HL-60/S4 (cell line): ENCODE results near the gene SMOC2.

Experiments
- in situ Hi-C: fragments of 300-500 bp; cut with MboI; formaldehyde crosslinking; loops from 2 replicates; pipeline ENCODE4 v1.14.3; 2022; ENCODE audit warnings: low sequenced_read_pairs

SMOC2 gene

DNA sequence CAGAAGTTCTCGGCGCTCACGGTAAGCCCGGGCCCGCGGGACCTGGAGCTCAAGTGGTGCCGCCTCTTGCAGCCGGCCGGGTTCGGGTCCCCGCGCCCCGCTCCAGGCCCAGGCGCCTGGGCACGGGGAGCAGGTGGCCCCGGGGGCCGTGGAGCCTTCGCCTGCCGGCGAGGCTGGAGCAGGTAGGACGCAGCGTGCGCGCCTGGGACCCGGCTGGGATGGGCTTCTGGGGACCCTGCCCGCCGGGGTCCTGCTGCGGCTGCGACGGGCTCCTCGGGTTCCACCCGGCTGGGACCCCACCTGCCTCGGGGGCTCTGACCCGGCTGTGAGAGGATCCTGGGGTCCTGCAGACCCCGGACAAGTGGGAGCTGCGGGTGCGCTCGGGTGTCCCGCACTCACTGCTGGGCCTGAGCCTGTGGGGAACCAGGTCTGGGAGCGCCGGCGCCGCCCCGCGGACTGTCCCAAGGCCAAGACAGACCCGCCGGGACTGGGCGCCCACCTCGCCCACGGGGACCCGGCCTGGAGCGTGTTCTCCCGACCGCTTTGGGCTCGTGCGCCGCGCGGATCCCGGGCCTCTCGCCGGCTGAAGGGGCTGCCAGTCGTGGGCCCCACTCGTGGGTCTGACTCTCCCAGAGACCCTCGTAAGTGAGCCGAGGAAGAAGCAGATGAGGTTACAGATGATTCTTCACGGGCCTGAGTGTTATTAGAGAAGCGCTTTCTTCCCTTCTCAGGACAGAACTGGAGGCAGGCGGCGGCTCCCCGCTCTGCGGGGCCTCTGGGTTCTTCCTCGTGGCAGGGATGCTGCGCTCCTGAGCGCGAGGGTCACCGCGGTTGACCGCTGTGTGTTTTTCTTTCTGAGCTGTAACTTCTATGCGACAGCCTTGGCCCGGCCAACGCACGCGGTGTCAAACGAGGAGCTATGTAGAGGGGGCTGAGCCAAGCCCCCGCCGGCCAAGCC, 729 bp downstream of the SMOC2 start:
- in situ Hi-C loops: no loop called here

DNA sequence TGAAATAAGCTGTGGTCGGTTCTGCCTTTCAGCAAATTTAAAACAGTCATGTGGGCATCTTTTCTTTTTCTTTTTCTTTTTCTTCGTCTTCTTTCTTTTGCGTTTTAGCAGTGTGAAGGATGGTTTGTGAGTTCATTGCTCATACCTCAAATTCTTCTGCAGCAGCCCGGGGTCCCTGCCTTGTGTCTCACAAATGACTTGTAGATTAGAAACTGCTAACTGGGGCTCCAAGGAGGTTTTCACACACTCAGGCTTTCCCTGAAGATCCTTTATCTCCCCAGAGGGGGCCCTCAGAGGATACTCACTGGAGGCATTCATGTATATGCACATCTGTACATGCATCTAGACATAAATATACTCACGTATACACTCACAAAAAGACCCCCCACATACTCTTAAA, 1.7 kb downstream of the SMOC2 start:
- in situ Hi-C loops: no loop called here

DNA sequence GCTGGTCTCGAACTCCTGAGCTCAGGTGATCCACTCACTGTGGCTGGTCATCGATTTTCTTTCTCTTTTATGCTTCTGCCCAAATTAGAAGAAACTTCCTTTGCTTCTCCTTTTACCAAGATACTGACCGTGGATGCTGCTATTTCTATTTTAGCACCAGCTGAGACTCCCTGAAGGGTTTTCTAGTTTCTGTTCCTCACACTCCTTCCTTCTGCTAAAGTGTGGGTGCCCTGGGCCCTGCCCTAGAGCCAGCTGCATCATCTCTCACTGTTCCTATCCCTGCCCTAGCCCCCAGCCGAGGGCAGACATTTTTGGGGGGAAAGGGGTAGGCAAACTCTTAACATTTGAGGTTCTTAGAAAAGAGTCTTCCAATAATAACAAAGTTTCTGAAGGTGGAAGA, 6.3 kb downstream of the SMOC2 start:
- in situ Hi-C loops: no loop called here

DNA sequence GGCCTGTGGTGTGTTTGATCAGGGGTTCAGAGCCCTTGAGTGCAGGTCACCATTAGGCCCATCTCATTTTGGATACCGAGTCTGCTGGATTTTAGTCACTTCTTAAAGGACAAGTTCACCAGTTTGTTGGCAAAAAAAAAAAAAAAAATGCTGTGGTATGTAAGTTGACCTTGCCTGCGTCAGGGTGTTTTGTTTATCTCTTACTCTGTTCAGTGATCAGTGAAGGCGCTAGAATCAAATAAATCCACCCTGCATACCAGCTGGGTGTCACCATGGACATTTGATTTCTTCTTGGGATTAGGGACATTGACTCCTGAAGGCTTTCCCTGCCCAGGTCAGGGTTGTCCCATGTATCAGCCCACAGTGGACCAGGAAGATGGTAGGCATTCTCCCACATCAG, 6.7 kb downstream of the SMOC2 start:
- in situ Hi-C loops: no loop called here

DNA sequence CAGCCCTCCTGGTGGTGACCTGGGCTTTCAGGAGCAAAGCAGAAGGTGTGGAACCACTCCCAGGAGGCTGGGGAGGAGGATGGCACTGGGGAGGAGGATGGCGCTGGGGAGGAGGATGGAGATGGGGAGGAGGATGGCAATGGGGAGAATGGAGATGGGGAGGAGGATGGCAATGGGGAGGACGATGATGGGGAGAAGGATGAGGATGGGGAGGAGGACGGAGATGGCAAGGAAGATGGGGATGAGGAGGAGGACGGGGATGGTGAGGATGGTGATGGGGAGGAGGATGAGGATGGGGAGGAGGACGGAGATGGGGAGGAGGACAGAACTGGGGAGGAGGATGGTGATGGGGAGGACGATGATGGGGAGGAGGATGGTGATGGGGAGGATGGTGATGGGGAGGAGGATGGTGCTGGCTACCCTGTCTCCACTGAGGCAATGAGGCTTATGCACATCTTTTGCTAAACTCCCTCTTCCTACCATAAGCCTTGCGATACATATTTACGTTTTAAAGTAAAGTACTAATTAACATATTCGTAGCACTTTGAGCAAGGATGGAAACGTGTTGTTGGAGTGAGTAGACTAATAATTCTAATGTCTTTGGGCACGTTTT, 7.4 kb downstream of the SMOC2 start:
- in situ Hi-C loops: no loop called here

DNA sequence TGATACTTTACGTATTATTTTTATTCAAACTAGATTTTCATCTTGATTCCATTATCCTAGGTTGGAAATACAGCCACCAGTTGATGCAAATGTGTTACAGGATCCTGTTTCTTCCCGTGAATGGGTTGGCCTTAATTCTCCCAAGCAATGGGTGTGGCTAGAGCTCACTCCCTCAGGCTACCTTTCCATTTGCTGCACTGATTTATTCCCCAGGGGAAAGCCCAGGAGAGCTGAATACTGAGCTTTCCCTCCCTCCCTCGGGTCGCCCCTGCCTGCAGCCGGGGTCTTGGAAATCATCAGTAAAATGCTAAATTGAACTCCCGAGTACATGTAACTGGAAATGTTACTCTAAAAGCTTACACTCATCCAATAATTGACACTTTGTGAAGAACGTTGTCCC, 9.9 kb downstream of the SMOC2 start:
- in situ Hi-C loops: no loop called here

DNA sequence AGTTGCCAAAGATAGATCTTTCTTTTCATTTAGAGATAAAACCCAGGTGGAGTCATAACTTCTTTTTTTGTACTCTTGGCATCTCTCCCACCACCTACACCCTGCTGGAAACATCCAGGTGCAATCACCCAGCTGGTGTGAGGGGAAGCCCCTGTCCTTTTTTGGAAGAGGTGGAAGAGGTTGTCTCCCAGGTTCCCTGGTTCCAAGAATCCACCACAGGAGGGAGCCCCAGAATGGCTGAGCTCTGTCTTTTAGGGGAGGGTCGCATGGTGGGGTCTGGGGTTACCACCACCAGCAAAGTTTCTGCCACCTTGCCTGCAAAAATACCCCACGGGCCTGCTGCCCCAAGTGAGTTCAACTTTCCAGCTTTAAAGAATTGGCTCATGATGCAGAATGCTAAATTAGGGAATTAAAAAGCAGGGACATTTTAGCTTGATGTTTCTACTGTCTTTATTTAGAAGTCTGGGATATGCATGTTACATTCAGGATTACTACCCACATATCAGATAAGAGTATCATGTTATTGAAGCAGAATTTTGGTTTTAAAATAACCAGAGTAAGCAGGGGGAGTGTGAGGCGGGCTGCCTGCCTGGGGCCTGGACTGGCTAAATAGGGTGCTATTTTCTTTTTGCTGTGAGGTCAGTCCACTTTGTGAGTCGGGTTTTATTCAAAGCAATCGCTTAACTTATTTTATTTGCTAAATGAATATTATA, 11.0 kb downstream of the SMOC2 start:
- in situ Hi-C loops: no loop called here

DNA sequence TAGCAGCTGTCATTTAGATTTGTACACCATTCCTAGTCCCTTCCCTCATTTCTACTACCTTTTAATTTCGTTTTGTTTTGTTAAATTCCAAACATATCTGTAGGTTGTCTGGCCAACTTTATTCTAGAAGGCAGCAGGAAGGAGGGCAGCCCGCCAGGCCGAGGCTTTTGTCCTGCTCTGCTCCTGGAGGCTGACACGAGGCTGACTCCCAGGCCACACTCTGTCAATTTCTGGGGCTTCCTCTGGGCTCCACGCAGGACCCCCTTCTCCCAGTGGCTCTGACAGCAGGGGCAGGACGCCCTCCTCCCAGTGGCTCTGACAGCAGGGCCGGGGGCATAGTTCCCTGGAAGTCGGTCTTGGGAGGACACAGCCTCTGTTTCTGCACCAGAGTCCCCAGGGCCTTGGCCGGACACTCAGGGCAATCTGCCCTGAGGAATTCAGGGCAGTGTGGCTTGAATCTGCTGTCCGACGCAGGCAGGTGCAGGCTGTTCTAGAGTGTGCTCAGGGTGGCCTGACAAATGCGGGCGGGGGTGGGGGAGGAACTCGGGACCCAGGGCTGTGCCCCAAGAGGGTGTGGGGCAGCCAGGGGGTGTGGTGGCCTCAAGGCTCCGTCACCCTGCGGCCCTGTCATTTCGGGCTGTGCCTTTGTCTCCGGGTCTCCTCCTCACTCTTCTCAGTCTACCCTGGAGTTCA, 11.8 kb downstream of the SMOC2 start:
- in situ Hi-C loops: no loop called here

DNA sequence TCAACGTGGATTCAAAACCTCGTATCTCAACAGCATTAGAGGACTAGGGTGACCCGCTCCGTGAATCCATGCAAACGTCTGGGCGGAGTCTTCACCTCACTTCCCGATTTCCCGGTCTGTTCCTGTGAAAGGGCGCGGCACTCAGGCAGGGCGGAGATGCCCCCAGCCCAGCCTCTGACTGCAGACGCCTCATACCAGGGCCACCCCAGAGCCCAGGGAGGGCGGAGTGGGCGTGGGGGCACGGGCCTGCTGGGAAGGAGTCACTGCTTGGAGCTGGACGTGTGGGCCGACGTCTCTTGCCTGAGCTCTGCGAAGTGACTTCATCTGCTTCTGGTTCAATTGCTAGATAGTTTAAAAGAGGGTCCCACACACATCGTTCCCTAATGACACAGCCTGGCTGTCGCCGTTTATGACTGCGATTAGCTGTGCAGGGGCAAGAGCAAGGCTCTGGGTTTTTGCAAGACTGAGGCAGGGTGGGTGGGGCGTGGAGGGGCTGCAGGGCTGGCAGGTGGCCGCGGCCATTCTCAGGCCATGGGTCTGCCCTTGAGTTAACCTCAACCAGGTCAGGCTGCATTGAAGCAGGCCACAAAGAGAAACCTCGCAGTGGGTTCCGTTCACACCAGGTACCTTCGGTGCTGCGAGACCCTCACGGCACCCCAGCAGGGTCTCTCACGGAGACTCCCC, 15.0 kb downstream of the SMOC2 start:
- in situ Hi-C loops: no loop called here

DNA sequence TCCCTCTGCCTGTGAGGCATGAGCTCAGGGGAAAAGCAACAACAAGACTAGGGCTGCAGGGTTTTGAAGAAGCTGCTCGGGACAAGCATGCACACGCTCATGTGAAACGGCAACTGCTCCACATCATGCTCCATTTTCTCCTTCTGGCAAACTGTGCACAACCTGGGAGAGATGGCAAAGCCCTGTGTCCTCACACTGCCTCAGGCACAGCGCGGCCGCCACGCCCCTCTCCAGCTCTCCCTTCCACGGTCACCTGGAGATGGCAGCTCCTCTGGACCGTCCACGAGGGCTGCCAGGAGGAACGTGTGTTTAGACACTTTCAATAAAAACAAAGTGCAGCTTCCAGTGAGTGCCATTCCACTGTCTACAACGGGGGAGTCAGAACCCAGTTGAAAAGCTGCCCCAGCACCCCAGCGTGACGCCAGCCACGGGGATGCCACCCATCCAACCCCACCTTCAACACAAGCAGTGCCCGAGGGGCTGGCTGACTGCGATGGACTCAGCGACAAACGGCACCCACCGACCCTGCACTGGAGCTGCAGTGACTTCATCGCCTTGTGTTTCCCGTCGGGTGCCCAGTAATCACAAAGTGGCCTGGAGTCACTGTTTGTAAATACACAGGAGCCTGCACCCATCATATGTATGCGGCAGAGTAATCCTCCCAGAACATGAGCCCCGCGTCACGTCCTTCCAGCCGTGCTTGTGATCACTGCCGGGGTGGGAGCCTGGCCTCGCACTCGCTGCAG, 16.1 kb downstream of the SMOC2 start:
- in situ Hi-C loops: no loop called here

DNA sequence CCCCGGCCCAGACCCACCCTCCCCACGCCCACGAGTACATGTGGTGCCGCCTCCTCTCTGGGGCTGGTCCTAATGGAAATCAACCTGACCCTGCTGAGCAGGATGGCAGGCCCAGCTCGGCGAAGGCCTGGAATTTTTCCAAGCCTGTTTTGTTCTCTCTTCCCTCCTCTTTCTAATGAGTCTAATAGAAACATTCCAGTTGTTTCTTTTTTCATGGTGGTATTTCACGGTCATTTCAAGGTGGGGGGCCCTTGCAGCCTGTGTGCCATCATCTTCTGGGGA, 16.6 kb downstream of the SMOC2 start:
- in situ Hi-C loops: no loop called here

DNA sequence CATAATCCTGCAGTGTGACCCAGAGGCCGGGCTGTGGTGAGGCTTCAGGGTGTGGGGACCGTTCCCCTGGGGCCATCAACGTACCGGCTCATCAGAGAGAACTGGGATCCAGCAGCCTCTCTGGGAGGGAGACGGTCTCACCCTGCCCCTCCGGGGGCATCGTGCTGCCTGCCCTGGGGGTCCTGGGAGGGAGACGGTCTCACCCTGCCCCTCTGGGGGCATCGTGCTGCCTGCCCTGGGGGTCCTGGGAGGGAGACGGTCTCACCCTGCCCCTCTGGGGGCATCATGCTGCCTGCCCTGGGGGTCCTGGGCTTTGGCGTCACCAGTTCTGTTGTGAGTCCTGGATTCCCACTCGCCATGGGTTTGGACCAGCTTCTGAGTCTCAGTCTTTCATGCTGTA, 17.1 kb downstream of the SMOC2 start:
- in situ Hi-C loops: no loop called here

DNA sequence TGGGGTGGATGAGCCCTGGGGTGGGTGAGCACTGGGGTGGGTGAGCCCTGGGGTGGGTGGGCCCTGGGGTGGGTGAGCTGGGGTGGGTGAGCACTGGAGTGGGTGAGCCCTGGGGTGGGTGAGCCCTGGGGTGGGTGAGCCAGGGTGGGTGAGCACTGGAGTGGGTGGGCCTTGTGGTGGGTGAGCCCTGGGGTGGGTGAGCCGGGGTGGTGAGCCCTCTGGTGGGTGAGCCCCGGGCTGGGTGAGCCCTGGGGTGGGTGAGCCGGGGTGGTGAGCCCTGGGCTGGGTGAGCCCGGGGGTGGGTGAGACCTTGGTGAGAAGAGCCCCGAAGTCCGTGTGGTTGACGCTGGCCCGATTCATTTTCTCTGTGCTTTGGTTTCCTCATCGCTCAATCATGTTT, 18.6 kb downstream of the SMOC2 start:
- in situ Hi-C loops: no loop called here

DNA sequence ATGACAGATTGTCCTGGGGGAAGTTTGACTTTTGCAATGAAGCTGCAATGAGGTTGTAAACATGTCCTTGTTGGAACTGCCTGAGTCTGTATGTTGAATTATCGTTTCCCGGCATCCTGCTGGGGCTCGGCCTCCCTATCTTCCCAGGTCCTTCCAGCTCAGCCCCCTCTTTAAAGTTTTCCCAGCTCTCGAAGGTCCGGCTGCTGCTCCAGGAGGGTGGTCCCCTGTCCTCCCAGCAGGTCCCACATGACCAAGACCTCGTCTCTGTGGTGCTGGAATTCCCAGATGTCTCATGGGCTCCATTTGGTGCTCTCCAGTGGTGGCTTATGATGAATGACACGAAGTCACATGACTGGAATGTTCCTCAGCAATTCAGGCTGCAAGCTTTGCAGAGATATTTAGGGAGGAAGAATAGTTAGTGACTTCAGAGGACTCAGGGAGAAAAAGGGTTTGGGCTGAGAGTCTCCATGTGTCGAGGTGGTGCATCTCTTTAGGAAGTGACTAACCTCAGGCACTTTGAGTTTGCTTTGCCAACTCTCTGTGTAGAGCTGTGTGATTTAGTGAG, 21.4 kb downstream of the SMOC2 start:
- in situ Hi-C loops: no loop called here

DNA sequence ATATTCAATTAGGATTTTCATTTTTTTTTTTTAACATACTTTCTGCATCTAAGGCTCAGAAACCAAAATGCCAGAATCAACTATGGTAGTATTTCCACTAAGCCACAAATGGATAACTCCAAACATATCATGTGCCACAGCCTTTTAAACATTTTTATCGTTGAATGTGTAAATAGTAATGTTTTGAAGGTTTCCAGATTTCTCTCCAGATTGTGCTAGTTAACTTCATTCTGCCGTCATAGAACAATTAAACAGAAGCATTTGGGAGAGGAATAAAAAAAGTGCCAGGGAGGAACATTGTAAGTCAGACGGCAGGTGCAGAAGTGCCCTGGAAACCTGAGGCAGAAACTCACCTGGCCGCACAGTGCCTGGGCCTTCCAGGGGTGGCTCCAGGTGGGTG, 23.6 kb downstream of the SMOC2 start:
- in situ Hi-C loops: no loop called here

DNA sequence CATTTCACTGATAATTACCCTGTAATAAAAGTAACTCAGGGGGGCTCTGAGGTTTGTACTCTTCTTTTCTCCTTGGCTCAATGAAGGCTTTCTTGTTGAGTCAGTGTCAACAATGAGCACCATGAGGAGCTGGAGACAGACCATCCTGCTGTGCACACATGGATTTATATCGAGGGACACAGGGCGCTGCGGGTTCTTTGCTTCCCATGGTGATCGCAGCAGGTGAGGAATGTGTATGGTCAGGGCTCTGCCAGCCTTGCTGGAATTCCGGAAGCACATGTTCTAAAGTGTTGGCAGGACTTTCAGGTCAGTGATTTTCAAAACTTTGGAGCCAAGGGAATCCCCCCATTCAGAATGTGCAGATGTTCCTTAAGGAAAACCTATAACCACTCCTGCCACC, 27.1 kb downstream of the SMOC2 start:
- in situ Hi-C loops: no loop called here

DNA sequence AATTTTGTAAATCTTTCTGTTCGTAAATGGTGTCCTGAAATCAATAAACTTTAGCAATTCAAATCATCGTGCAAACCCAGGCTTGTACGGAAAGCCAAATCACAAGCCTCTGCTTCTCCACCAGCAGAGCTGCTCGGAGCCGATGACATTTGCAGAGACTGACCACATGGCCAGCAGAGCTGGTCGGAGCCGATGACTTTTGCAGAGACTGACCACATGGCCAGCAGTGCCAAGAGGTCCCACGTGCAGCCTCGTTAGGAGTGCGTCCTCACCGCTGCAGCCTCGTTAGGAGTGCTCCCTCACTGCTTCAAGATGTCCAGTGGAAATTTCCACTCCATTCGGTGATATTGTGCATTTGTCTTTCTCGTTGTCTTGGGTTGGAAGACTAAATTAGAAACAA, 28.5 kb downstream of the SMOC2 start:
- in situ Hi-C loops: no loop called here

DNA sequence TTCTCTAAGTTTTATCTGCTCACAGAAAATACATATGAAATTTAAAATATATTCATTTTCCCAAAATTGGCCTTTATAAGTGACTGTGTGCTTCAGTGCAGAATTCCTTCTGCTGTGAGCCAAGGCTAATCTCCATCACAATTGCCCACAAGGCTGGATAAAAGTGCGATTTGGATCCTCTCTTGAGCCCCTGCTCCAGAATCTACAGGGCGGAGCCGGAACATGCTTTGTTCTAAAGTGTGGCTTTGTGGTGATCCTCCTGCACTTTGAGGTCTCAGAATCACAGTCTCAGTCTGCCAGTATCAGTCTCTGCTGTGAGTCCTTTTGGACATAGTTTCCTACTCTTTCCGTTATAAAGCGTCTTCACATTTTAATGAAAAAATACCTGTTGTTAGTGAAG, 28.9 kb downstream of the SMOC2 start:
- in situ Hi-C loops: no loop called here

DNA sequence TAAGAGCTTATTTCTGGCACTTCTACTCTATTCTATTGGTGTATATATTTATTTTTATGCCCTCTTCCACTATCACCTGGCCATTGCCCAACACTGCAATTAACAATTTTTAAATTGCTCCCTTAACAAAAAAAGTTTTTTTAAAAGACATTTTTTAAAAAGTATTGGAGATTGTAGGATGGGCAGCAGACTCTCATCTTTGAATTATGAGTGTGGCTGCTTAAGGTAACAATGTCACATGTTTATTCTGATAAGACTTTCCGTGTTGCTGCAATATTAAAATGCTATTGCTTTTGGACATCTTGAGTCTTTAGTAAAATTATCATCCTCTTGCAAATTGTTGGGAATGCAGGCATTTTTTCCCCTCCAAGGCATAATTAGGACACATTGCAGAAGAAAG, 31.4 kb downstream of the SMOC2 start:
- in situ Hi-C loops: no loop called here

DNA sequence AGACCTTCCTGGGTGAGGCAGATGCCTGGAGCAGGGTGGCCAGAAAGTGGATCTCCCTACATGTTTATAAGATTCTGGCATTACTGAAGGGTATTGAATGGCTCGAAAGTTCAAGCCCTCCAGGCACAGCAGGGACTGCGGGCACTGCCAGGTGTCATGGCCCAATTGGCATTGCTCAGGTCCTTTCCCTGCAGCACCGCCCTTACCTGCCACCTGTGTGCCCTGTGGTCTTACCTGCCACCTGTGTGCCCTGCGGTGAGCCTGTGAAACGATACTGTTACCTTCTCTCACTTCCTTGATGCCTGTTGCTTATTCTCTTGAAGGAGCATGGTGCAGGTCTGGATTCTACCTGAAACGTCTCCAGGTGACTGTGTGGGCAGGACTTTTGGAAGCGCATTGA, 32.2 kb downstream of the SMOC2 start:
- in situ Hi-C loops: no loop called here
